ENCODE measurements around the gene UBXN10.
"Not testable (repeated sequence)": the region's sequence is repeated elsewhere in the genome, so short reads cannot be mapped to it uniquely, and the experiment has no call there.

DNA sequence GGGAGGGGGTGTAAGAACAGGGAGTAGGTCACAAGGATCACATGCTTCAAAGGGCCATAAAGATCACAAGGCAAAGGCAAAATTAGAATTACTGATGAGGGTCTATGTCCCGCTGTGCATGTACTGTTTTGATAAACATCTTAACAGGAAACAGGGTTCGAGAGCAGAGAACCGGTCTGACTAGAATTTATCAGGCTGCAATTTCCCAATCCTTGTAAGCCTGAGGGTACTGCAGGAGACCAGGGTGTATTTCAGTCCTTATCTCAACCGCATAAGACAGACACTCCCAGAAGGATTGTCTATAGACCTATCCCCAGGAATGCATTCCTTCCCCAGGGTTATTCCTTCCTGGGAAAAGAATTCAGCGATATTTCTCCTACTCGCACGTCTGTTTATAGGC lies 46.7 kb downstream of the UBXN10 start:
- TF ChIP-seq, protein P1, sequence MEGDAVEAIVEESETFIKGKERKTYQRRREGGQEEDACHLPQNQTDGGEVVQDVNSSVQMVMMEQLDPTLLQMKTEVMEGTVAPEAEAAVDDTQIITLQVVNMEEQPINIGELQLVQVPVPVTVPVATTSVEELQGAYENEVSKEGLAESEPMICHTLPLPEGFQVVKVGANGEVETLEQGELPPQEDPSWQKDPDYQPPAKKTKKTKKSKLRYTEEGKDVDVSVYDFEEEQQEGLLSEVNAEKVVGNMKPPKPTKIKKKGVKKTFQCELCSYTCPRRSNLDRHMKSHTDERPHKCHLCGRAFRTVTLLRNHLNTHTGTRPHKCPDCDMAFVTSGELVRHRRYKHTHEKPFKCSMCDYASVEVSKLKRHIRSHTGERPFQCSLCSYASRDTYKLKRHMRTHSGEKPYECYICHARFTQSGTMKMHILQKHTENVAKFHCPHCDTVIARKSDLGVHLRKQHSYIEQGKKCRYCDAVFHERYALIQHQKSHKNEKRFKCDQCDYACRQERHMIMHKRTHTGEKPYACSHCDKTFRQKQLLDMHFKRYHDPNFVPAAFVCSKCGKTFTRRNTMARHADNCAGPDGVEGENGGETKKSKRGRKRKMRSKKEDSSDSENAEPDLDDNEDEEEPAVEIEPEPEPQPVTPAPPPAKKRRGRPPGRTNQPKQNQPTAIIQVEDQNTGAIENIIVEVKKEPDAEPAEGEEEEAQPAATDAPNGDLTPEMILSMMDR (IDR thresholded peaks at IDR 0.05 in 4 of 5, conservative IDR thresholded peaks at IDR 0.05 in 1 of 5) = not testable (repeated sequence)
- not testable (repeated sequence) for TF ChIP-seq POLR2A (IDR thresholded peaks at IDR 0.05)
